GM23338 (cell line): ENCODE measurements around the gene ADCY3.

Experiments used
- POLR2AphosphoS5 ChIP-seq: IDR thresholded peaks from 2 replicates; pipeline ENCODE4 v1.6.1; 2016; ENCODE audit warnings: antibody characterized with exemption, low read depth
- TF ChIP-seq, protein P1 (sequence below), 2 experiments: fragments of 200-600 bp in 1 of 2; sonication (generic) in 1 of 2; conservative IDR thresholded peaks; 2 replicates each; pipeline versions ENCODE4 v1.5.1 to v1.6.1; 2016 to 2017; ENCODE audit warnings: antibody characterized with exemption in 2 of 2, low read depth in 2 of 2, mild to moderate bottlenecking in 2 of 2, moderate library complexity in 1 of 2

DNA sequence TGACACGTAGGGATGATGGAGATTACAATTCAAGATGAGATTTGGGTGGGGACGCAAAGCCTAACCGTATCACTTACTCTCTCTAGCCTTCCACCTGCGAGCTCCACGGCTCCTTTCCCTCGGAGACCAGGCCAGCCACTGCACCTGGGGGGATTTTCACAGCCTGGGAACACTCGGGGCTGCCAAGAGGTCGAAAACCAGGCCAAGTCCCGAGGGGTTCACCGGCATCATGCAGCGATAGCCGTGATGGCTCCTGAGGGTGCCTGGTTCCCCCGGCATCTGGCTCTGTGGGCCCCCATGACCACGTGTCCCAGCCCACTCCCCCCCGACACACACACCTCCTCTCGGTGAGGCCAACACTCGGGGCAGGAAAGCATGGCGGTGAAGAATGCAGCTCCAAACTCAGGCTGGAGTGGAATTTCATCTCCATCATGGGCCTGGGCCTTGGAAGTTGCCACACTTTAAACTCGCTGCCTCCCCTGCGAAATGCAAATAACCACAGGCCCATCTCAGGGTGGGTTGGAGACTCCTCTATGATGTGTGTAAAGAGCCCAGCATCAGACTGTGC is 32.6 kb downstream of the ADCY3 start:
- TF ChIP-seq, protein P1, sequence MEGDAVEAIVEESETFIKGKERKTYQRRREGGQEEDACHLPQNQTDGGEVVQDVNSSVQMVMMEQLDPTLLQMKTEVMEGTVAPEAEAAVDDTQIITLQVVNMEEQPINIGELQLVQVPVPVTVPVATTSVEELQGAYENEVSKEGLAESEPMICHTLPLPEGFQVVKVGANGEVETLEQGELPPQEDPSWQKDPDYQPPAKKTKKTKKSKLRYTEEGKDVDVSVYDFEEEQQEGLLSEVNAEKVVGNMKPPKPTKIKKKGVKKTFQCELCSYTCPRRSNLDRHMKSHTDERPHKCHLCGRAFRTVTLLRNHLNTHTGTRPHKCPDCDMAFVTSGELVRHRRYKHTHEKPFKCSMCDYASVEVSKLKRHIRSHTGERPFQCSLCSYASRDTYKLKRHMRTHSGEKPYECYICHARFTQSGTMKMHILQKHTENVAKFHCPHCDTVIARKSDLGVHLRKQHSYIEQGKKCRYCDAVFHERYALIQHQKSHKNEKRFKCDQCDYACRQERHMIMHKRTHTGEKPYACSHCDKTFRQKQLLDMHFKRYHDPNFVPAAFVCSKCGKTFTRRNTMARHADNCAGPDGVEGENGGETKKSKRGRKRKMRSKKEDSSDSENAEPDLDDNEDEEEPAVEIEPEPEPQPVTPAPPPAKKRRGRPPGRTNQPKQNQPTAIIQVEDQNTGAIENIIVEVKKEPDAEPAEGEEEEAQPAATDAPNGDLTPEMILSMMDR (conservative IDR thresholded peaks at IDR 0.05; ENCODE audit: low read depth in 2 of 2), result no peak
- no peak for TF ChIP-seq POLR2AphosphoS5
